Measurements from ENCODE around the gene FANCL. TPM values are rescaled to one million over a fixed set of nuclear protein-coding genes. Genes with fewer than 3 reads are reported as not detected.

FANCL gene
- total RNA-seq, 1 donor from 2014 or later = 37.4 TPM

DNA sequence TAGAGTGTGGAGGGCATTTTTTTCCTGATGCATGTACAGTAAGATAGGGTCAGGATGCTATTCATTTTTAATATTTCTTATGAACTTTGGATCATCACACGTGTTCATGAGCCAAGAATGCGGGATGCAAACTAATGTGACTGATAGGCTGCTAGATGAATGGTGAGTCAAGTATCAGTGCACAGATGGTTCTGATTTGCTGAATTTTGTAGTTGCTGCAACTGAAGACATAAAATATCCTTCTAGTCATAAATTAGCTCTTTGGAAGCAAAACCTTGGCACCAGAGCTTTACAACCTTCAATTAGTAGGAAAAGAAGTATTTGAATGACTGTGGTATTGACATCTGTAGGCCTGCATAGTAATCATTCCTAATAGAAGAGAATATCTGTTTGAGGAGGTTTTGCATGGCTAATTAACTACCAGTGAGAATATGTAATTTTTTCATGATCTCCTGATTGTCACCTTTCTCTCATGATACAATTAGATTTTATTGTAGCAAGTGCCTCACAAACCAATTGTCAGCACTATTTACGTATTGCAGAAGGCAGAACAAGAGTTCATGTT is 100.5 kb downstream of the FANCL start:
- Mint-ChIP-seq H3K4me3 (no peak overlapping the region), H3K27me3 (no peaks in the 10 kb centered on the region), H3K27ac (no peak overlapping the region), H3K4me1 (ENCODE audit: unreplicated experiment) (peaks cover 4% of the 10 kb centered on the region), H3K36me3 (peaks cover 16% of the 10 kb centered on the region), H3K9me3 (no peaks in the 10 kb centered on the region)
- no peak for DNase-seq (ENCODE audit: extremely low spot score, unreplicated experiment)
- TF ChIP-seq, protein P1, sequence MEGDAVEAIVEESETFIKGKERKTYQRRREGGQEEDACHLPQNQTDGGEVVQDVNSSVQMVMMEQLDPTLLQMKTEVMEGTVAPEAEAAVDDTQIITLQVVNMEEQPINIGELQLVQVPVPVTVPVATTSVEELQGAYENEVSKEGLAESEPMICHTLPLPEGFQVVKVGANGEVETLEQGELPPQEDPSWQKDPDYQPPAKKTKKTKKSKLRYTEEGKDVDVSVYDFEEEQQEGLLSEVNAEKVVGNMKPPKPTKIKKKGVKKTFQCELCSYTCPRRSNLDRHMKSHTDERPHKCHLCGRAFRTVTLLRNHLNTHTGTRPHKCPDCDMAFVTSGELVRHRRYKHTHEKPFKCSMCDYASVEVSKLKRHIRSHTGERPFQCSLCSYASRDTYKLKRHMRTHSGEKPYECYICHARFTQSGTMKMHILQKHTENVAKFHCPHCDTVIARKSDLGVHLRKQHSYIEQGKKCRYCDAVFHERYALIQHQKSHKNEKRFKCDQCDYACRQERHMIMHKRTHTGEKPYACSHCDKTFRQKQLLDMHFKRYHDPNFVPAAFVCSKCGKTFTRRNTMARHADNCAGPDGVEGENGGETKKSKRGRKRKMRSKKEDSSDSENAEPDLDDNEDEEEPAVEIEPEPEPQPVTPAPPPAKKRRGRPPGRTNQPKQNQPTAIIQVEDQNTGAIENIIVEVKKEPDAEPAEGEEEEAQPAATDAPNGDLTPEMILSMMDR (conservative IDR thresholded peaks at IDR 0.05) = no peak

DNA sequence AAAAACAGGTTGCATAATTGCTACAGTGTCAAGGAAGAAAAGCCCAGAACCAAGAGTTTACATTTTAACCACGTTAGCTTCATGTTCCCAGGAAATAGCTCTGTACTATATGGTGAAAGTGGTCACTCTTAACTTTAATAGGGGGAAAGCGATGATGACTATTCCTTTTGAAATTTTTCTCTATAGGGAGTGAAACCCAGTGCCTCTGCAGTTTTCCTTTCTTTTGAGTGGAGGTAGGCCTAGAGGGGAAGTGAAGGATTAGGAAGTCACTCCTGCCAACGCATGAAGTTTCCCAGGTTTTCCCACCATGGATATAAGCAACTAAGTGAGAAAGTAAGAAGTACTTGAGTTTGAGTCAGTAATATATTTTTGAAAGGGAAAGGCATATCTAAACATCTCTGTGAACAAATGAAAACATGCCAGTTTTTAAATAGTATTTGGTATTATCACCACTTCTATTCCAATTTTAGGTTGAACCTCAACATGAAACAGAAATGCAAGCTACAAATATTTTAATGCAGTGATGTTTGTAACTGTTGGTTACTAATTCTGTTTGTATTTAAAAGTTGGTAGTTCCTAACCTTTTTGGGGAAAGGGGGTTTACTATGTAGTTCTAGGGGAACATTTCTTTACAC is 102.6 kb downstream of the FANCL start:
- DNase-seq (ENCODE audit: extremely low spot score, unreplicated experiment) = no peak
- Mint-ChIP-seq H3K9me3 (no peaks in the 10 kb centered on the region), H3K27me3 (no peaks in the 10 kb centered on the region), H3K27ac (no peak overlapping the region), H3K4me3 (no peak overlapping the region), H3K36me3 (peaks cover 10% of the 10 kb centered on the region), H3K4me1 (ENCODE audit: unreplicated experiment) (peaks cover 4% of the 10 kb centered on the region)
- TF ChIP-seq, protein P1 (conservative IDR thresholded peaks at IDR 0.05) = no peak

DNA sequence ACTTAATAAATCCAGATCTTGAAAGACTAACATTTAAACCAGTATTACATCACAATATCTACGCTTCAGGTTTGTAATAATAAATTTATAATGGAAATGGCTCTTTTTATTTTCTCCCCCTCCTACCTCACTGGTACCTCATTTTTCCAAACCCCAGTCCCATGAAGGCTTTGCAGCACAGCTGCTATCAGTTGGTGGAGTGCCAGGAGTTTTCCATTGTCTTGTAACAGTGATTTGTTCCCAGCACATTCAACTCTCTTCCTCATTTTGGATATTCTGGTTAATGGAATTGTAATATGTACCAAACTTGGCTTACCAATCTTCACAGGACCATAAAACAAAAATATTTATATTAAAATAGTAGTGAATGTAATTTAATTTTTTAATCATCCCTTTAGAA is 103.3 kb downstream of the FANCL start:
- Mint-ChIP-seq H3K27ac (no peak overlapping the region), H3K27me3 (no peaks in the 10 kb centered on the region), H3K36me3 (peaks cover 12% of the 10 kb centered on the region), H3K9me3 (no peaks in the 10 kb centered on the region), H3K4me3 (no peak overlapping the region), H3K4me1 (ENCODE audit: unreplicated experiment) (peaks cover 4% of the 10 kb centered on the region)
- TF ChIP-seq, protein P1 (conservative IDR thresholded peaks at IDR 0.05) = no peak
- no peak for DNase-seq (ENCODE audit: extremely low spot score, unreplicated experiment)

DNA sequence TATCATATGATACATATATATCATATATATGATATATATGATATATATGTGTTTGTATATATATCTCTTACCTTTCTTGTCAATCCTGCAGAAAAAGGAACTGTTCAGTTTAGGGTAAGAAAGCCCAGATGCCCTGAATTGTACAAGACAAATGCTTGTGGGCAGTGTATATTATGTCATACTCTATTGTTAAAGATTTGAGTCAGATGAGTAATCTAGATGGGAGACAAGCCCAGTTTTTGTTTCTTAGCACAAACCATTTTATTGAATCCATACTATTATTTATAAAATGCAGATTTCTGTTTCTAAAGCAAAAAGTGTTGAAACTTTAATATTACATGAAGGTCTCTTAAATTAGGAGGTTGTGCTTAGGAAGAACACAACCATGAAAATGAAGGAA is 103.9 kb downstream of the FANCL start:
- Mint-ChIP-seq H3K27me3 (no peaks in the 10 kb centered on the region), H3K36me3 (peaks cover 12% of the 10 kb centered on the region)
- no peak for DNase-seq (ENCODE audit: extremely low spot score, unreplicated experiment)

DNA sequence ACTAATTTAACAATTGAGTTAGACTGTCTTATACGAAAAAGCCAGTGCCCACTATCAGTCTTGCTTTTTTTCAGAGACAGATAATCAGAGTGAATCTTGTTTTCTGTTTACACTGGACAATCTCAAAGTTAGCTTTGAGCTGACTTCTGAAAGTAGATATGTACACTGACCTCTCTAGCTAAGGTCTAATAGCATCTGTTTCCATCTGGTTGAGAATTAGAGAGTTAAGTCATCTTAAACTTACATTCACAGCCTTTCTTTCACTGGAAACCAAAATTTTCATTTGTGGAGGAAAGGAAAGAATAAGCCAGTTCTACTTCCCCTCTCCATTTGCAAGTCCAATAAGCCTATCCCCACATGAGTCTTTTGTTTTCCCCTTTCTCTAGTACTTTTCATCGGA is 105.3 kb downstream of the FANCL start:
- Mint-ChIP-seq H3K36me3 (peaks cover 12% of the 10 kb centered on the region), H3K27me3 (no peaks in the 10 kb centered on the region), H3K9me3 (no peaks in the 10 kb centered on the region), H3K4me1 (ENCODE audit: unreplicated experiment) (peaks cover 19% of the 10 kb centered on the region), H3K27ac (no peak overlapping the region), H3K4me3 (no peak overlapping the region)
- DNase-seq (ENCODE audit: extremely low spot score, unreplicated experiment) = no peak
- TF ChIP-seq, protein P1 (conservative IDR thresholded peaks at IDR 0.05) = no peak

More for the DNA sequence above, 103.9 kb downstream of the FANCL start:
- Mint-ChIP-seq H3K4me3 (no peak overlapping the region), H3K27ac (no peak overlapping the region), H3K9me3 (no peaks in the 10 kb centered on the region), H3K4me1 (ENCODE audit: unreplicated experiment) (peaks cover 8% of the 10 kb centered on the region)
- TF ChIP-seq, protein P1 (conservative IDR thresholded peaks at IDR 0.05) = no peak

All from type B pancreatic cell (in vitro differentiated cells).